Parathyroid adenoma (tissue), 2 donors: Measurements from ENCODE around the gene LRCOL1.

Source experiments
- H2AFZ ChIP-seq: fragments of 300-600 bp; sonication (generic); one replicate; pipeline ENCODE4 v1.7.0; 2017; ENCODE audit warnings: antibody characterized with exemption, mild to moderate bottlenecking
- H3K27ac ChIP-seq: fragments of 300-600 bp; sonication (generic); one replicate; pipeline ENCODE4 v1.7.0; 2017
- H3K27me3 ChIP-seq: fragments of 300-600 bp; sonication (generic); one replicate; pipeline ENCODE4 v1.7.0; 2017; ENCODE audit warnings: low read length; ENCODE audit not compliant: control insufficient read depth, insufficient read depth
- H3K36me3 ChIP-seq: fragments of 300-600 bp; sonication (generic); one replicate; pipeline ENCODE4 v1.7.0; 2017; ENCODE audit warnings: low read length; ENCODE audit not compliant: control insufficient read depth, insufficient read depth
- H3K4me1 ChIP-seq: fragments of 300-600 bp; sonication (generic); one replicate; pipeline ENCODE4 v1.7.0; 2017; ENCODE audit warnings: control low read depth
- H3K4me2 ChIP-seq: fragments of 300-600 bp; sonication (generic); one replicate; pipeline ENCODE4 v1.7.0; 2017; ENCODE audit warnings: low read length
- H3K4me3 ChIP-seq: fragments of 300-600 bp; sonication (generic); one replicate; pipeline ENCODE4 v1.7.0; 2017; ENCODE audit warnings: low read depth, low read length
- H3K79me2 ChIP-seq: fragments of 300-600 bp; sonication (generic); one replicate; pipeline ENCODE4 v1.7.0; 2017; ENCODE audit warnings: control low read depth
- H3K9ac ChIP-seq: fragments of 300-600 bp; sonication (generic); one replicate; pipeline ENCODE4 v1.7.0; 2017; ENCODE audit warnings: mild to moderate bottlenecking
- H3K9me3 ChIP-seq: fragments of 300-600 bp; sonication (generic); one replicate; pipeline ENCODE4 v1.7.0; 2017; ENCODE audit warnings: low read length; ENCODE audit not compliant: control insufficient read depth
- TF ChIP-seq, protein P1 (sequence below): fragments of 300-600 bp; sonication (generic); IDR thresholded peaks from one replicate; pipeline ENCODE4 v1.7.0; 2017; ENCODE audit warnings: antibody characterized with exemption, mild to moderate bottlenecking
- donor health status: primary hyperparathyroidism.

LRCOL1 gene

DNA sequence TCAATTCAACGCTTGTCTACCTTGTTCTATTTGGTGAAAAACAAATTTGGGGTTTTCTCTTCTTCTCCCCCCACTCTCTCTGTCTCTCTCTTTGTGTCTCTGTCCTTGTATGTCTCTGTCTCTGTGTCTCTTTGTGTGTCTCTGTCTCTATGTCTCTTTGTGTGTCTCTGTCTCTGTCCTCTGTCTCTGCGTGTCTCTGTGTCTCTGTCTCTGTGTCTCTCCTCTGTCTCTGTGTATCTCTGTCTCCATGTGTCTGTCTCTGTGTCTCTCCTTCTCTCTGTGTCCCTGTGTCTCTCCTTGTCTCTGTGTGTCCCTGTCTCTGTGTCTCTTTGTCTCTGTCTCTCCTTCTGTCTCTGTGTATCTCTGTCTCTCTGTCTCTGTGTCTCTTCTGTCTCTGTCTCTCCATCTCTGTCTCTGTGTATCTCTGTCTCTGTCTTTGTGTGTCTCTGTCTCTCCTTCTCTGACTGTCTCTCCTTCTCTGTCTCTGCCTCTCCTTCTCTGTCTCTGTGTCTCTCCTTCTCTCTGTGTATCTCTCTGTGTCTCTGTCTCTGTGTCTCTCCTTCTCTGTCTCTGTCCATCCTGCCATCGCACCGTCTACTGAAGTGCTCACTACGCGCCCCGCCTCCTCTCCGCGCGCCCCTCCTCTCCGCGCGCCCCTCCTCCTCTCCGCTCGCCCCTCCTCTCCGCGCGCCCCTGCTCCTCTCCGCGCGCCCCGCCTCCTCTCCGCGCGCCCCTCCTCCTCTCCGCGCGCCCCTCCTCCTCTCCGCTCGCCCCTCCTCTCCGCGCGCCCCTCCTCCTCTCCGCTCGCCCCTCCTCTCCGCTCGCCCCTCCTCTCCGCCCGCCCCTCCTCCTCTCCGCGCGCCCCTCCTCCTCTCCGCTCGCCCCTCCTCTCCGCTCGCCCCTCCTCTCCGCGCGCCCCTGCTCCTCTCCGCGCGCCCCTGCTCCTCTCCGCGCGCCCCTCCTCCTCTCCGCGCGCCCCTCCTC, 12.8 kb downstream of the LRCOL1 start:
- H3K27me3 ChIP-seq = no peaks in the 10 kb centered on the region
- H3K27ac ChIP-seq = peak overlapping the region; percentile 42
- no peaks in the 10 kb centered on the region for H3K9me3 ChIP-seq
- no peaks in the 10 kb centered on the region for H3K36me3 ChIP-seq
- TF ChIP-seq, protein P1, sequence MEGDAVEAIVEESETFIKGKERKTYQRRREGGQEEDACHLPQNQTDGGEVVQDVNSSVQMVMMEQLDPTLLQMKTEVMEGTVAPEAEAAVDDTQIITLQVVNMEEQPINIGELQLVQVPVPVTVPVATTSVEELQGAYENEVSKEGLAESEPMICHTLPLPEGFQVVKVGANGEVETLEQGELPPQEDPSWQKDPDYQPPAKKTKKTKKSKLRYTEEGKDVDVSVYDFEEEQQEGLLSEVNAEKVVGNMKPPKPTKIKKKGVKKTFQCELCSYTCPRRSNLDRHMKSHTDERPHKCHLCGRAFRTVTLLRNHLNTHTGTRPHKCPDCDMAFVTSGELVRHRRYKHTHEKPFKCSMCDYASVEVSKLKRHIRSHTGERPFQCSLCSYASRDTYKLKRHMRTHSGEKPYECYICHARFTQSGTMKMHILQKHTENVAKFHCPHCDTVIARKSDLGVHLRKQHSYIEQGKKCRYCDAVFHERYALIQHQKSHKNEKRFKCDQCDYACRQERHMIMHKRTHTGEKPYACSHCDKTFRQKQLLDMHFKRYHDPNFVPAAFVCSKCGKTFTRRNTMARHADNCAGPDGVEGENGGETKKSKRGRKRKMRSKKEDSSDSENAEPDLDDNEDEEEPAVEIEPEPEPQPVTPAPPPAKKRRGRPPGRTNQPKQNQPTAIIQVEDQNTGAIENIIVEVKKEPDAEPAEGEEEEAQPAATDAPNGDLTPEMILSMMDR = no peak
- peak overlapping the region; percentile 81 for H2AFZ ChIP-seq
- H3K4me2 ChIP-seq = peak overlapping the region; percentile 54
- no peak overlapping the region for H3K9ac ChIP-seq
- no peaks in the 10 kb centered on the region for H3K4me1 ChIP-seq
- peak overlapping the region; percentile 56 for H3K4me3 ChIP-seq
- H3K79me2 ChIP-seq = no peaks in the 10 kb centered on the region

GRCh38 chr12:132596016-132596415, 14.4 kb downstream of the LRCOL1 start:
- Histone ChIP-seq H3K9ac (no peak overlapping the region), H3K27me3 (no peaks in the 10 kb centered on the region), H3K4me3 (no peak overlapping the region), H3K4me2 (no peak overlapping the region), H3K36me3 (no peaks in the 10 kb centered on the region), H2AFZ (no peak overlapping the region), H3K79me2 (no peaks in the 10 kb centered on the region), H3K9me3 (no peaks in the 10 kb centered on the region), H3K27ac (no peak overlapping the region), H3K4me1 (no peaks in the 10 kb centered on the region)
- TF ChIP-seq, protein P1 = no peak

DNA sequence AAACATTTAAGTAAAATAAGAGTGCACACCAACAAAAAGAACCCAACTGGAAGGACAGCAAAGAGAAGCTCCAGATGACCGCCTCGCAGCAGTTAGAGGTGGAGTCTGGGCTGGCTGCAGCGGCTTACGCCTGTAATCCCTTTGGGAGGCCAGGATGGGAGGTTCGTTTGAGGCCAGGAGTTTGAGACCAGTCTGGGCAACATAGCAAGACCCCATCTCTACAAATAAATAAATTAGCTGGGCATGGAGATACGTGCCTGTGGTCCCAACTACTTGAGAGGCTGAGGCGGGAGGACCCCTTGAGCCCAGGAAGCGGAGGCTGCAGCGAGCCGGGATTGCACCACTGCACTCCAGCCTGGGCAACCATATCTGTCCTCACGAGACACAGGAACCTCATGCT, 15.2 kb downstream of the LRCOL1 start:
- Histone ChIP-seq H3K27me3 (no peaks in the 10 kb centered on the region), H3K4me2 (no peak overlapping the region), H3K9me3 (no peaks in the 10 kb centered on the region), H3K79me2 (no peaks in the 10 kb centered on the region), H3K4me1 (no peaks in the 10 kb centered on the region), H2AFZ (no peak overlapping the region), H3K4me3 (no peak overlapping the region), H3K36me3 (no peaks in the 10 kb centered on the region), H3K27ac (no peak overlapping the region), H3K9ac (no peak overlapping the region)
- TF ChIP-seq, protein P1 = no peak

GRCh38 chr12:132593938-132594358, 16.4 kb downstream of the LRCOL1 start:
- peak overlapping the region; percentile 45 for H2AFZ ChIP-seq
- no peak overlapping the region for H3K9ac ChIP-seq
- no peaks in the 10 kb centered on the region for H3K36me3 ChIP-seq
- no peak overlapping the region for H3K27ac ChIP-seq
- H3K79me2 ChIP-seq = no peaks in the 10 kb centered on the region
- TF ChIP-seq, protein P1 = no peak
- H3K9me3 ChIP-seq = no peaks in the 10 kb centered on the region
- H3K4me2 ChIP-seq = peak overlapping the region; percentile 34
- H3K27me3 ChIP-seq = no peaks in the 10 kb centered on the region
- H3K4me1 ChIP-seq = no peaks in the 10 kb centered on the region
- H3K4me3 ChIP-seq = peak overlapping the region; percentile 1
